IMR-90 (cell line): Measurements from ENCODE around the gene TBC1D24. TPM values are rescaled to one million over a fixed set of nuclear protein-coding genes. Genes with fewer than 3 reads are reported as not detected.

Source experiments
- ATAC-seq: fragments of 200-7000 bp; cut with Tn5 transposase; 2 replicates; pipeline ENCODE4 v1.9.1; 2020; ENCODE audit warnings: low read depth, mild to moderate bottlenecking, moderate library complexity
- BruUV-seq: library from RNA; stranded (reverse); fragments of 400-500 nt; replicated peaks from 2 replicates; lab custom pipeline; 2021; lab: Mats Ljungman, UMichigan
- CTCF ChIA-PET: fragments of 300-600 bp; formaldehyde crosslinking; extraction: SDS; loops from one replicate; lab custom pipeline; 2021; ENCODE audit warnings: antibody characterized with exemption; lab: Yijun Ruan, JAX
- POLR2A ChIA-PET: fragments of 300-600 bp; sonication (Branson Sonifier 250); formaldehyde crosslinking; loops from one replicate; lab custom pipeline; 2022; ENCODE audit warnings: antibody characterized with exemption; ENCODE audit not compliant: unreplicated experiment; lab: Charles Lee
- DNase-seq: peaks from one replicate; pipeline ENCODE4 v3.0.0; 2013
- H2AFZ ChIP-seq: replicated peaks from 2 replicates; pipeline ENCODE3; 2013; ENCODE audit warnings: low read length, mild to moderate bottlenecking; ENCODE audit not compliant: poor library complexity
- H2AK5ac ChIP-seq: 2 replicates; pipeline ENCODE4 v1.6.1; 2013; ENCODE audit warnings: low read depth, low read length, inconsistent platforms
- H2AK9ac ChIP-seq: replicated peaks from 2 replicates; pipeline ENCODE3; 2013; ENCODE audit warnings: mild to moderate bottlenecking, low read depth, low read length, moderate library complexity; ENCODE audit not compliant: poor library complexity
- H2BK120ac ChIP-seq: 2 replicates; pipeline ENCODE4 v1.6.1; 2013; ENCODE audit warnings: low read depth, low read length, inconsistent platforms
- H2BK15ac ChIP-seq: 3 replicates; pipeline ENCODE4 v1.6.1; 2013; ENCODE audit warnings: low read depth, low read length, inconsistent platforms
- H2BK20ac ChIP-seq: 2 replicates; pipeline ENCODE4 v1.6.1; 2013; ENCODE audit warnings: low read depth, mild to moderate bottlenecking, inconsistent platforms, low read length, moderate library complexity
- H2BK5ac ChIP-seq: 2 replicates; pipeline ENCODE4 v1.6.1; 2013; ENCODE audit warnings: mild to moderate bottlenecking, low read depth, low read length, inconsistent platforms; ENCODE audit not compliant: poor library complexity, severe bottlenecking
- H3K14ac ChIP-seq: replicated peaks from 2 replicates; pipeline ENCODE4 v1.6.1; 2013; ENCODE audit warnings: low read depth, low read length, inconsistent platforms
- H3K18ac ChIP-seq: 2 replicates; pipeline ENCODE4 v1.6.1; 2013; ENCODE audit warnings: low read depth, low read length, control low read depth
- H3K23ac ChIP-seq: 2 replicates; pipeline ENCODE4 v1.6.1; 2013; ENCODE audit warnings: low read depth, low read length, inconsistent platforms
- H3K27ac ChIP-seq: 2 replicates; pipeline ENCODE4 v1.5.1; 2013; ENCODE audit warnings: mild to moderate bottlenecking, control low read depth, low read length; ENCODE audit not compliant: insufficient read depth
- H3K27me3 ChIP-seq: 2 replicates; pipeline ENCODE4 v1.6.1; 2013; ENCODE audit warnings: low read length; ENCODE audit not compliant: control insufficient read depth, insufficient read depth
- H3K36me3 ChIP-seq: 2 replicates; pipeline ENCODE4 v1.6.1; 2013; ENCODE audit warnings: low read length, mixed read lengths; ENCODE audit not compliant: control insufficient read depth, insufficient read depth
- H3K4ac ChIP-seq: 2 replicates; pipeline ENCODE4 v1.6.1; 2013; ENCODE audit warnings: low read depth, low read length, inconsistent platforms
- H3K4me1 ChIP-seq: 2 replicates; pipeline ENCODE4 v1.6.1; 2013; ENCODE audit warnings: low read length, mixed read lengths; ENCODE audit not compliant: control insufficient read depth, insufficient read depth
- H3K4me2 ChIP-seq: 2 replicates; pipeline ENCODE4 v1.6.1; 2013; ENCODE audit warnings: low read depth, mild to moderate bottlenecking, control low read depth, low read length, moderate library complexity
- H3K4me3 ChIP-seq: 2 replicates; pipeline ENCODE4 v1.5.1; 2013; ENCODE audit warnings: low read depth, mild to moderate bottlenecking, control low read depth, low read length, moderate library complexity; ENCODE audit not compliant: insufficient read depth
- H3K56ac ChIP-seq: 2 replicates; pipeline ENCODE4 v1.6.1; 2013; ENCODE audit warnings: low read length, inconsistent platforms; ENCODE audit not compliant: insufficient read depth; ENCODE audit errors: extremely low read depth
- H3K79me1 ChIP-seq, 2 experiments: 2 replicates each; pipeline ENCODE4 v1.6.1; 2013; ENCODE audit warnings: low read length in 2 of 2, inconsistent platforms in 1 of 2, low read depth in 1 of 2
- H3K9ac ChIP-seq: 2 replicates; pipeline ENCODE4 v1.6.1; 2013; ENCODE audit warnings: low read depth, low read length, control low read depth
- H3K9me1 ChIP-seq: 2 replicates; pipeline ENCODE4 v1.6.1; 2013; ENCODE audit warnings: low read length, inconsistent platforms; ENCODE audit not compliant: insufficient read depth
- H3K9me3 ChIP-seq: 2 replicates; pipeline ENCODE4 v1.6.1; 2013; ENCODE audit warnings: low read length; ENCODE audit not compliant: control insufficient read depth, insufficient read depth
- H4K20me1 ChIP-seq: 2 replicates; pipeline ENCODE4 v1.6.1; 2013; ENCODE audit warnings: low read length, inconsistent platforms; ENCODE audit not compliant: insufficient read depth
- H4K5ac ChIP-seq: 2 replicates; pipeline ENCODE4 v1.6.1; 2013; ENCODE audit warnings: mild to moderate bottlenecking, low read depth, low read length, control low read depth
- H4K8ac ChIP-seq, 2 experiments: 2 replicates each; pipeline ENCODE4 v1.6.1; 2013; ENCODE audit warnings: low read depth in 2 of 2, low read length in 2 of 2, control low read depth in 1 of 2, inconsistent platforms in 1 of 2
- H4K91ac ChIP-seq: 2 replicates; pipeline ENCODE4 v1.6.1; 2013; ENCODE audit warnings: low read depth, low read length, inconsistent platforms; ENCODE audit not compliant: insufficient read depth
- CTCF ChIP-seq: conservative IDR thresholded peaks from 2 replicates; pipeline ENCODE4 v1.5.1; 2012; ENCODE audit warnings: mild to moderate bottlenecking, low read depth, low read length, improper control_type of control experiment
- ELK1 ChIP-seq: fragments of 150-350 bp; IDR thresholded peaks from 2 replicates; pipeline ENCODE4 v1.6.1; 2016; ENCODE audit warnings: low read depth, mild to moderate bottlenecking, low read length, moderate library complexity, borderline replicate concordance
- FOS ChIP-seq: fragments of 150-350 bp; IDR thresholded peaks from 2 replicates; pipeline ENCODE4 v1.6.1; 2016; ENCODE audit warnings: low read depth, low read length
- MAFK ChIP-seq: IDR thresholded peaks from 2 replicates; pipeline ENCODE4 v1.6.1; 2012; ENCODE audit warnings: low read depth, low read length, improper control_type of control experiment
- POLR2A ChIP-seq: IDR thresholded peaks from 2 replicates; pipeline ENCODE4 v1.6.1; 2012; ENCODE audit warnings: mild to moderate bottlenecking, low read depth, low read length
- WGBS, 2 experiments: methylation state at CpG; one replicate each; pipeline versions ENCODE4 v1.1.5 to v1.1.7; 2013; ENCODE audit warnings: missing lambda C conversion rate in 2 of 2; ENCODE audit not compliant: insufficient read length in 1 of 2; ENCODE audit errors: extremely low coverage in 2 of 2; 5-methylcytosine and 5-hydroxymethylcytosine counted together
- dilution Hi-C: fragments of 300-500 bp; cut with HindIII; formaldehyde crosslinking; loops from one replicate; pipeline ENCODE4 v1.14.3; 2018; ENCODE audit warnings: low sequenced_read_pairs; ENCODE audit not compliant: unreplicated experiment
- in situ Hi-C: fragments of 300-500 bp; cut with MboI; formaldehyde crosslinking; loops from 3 replicates; pipeline ENCODE4 v1.14.3; 2019; ENCODE audit warnings: low sequenced_read_pairs, inconsistent platforms, mixed read lengths
- intact Hi-C: fragments of 100-400 bp; cut with micrococcal nuclease; formaldehyde crosslinking; loops from 2 replicates; pipeline ENCODE4 v1.10.0; 2022
- polyA plus RNA-seq, 3 experiments: library from polyadenylated mRNA; depleted of rRNA; stranded (reverse); fragments of >200 nt; gene quantifications; 2 replicates each; pipeline ENCODE4 v1.2.3, GENCODE V29; 2012; ENCODE audit warnings: low replicate concordance in 1 of 3
- total RNA-seq: library from RNA; depleted of rRNA; stranded (reverse); fragments of >200 nt; gene quantifications from 2 replicates; pipeline ENCODE4 v1.2.3, GENCODE V29; 2012

TBC1D24 gene
- total and polyA plus RNA-seq, 2 of the 4 experiments (the other 2 are of a cell fraction): 7.5 to 13.4 TPM

GRCh38 chr16:2485811-2486507 lies 11.0 kb downstream of the TBC1D24 start:
- CTCF ChIA-PET: interaction anchor here (0.5 kb wide), 1 partner anchor 45 kb away, joined by 3 read pairs; no protein-coding TSS in a partner anchor
- H4K8ac ChIP-seq: no peak overlapping the region
- H4K91ac ChIP-seq: no peak overlapping the region
- POLR2A ChIA-PET: no interaction called here
- H2BK5ac ChIP-seq: no peak overlapping the region
- no peak overlapping the region for H3K23ac ChIP-seq
- BruUV-seq: no TSS peak
- intact Hi-C loops: no loop called here
- no peak overlapping the region for H3K4me3 ChIP-seq
- H3K9me1 ChIP-seq: peaks cover 11% of the 10 kb centered on the region; the same call in 1 of the 2 replicates
- H3K18ac ChIP-seq: no peak overlapping the region
- H3K56ac ChIP-seq: no peak overlapping the region
- no peak overlapping the region for H2AK5ac ChIP-seq
- H2BK15ac ChIP-seq: no peak overlapping the region
- H3K4me2 ChIP-seq: no peak overlapping the region
- no peak overlapping the region for H3K14ac ChIP-seq
- peaks cover 21% of the 10 kb centered on the region for H4K20me1 ChIP-seq
- H3K4me1 ChIP-seq: peaks cover 28% of the 10 kb centered on the region
- H2AFZ ChIP-seq: no peak overlapping the region
- H3K9me3 ChIP-seq: no peaks in the 10 kb centered on the region
- ATAC-seq: no peak
- no peak overlapping the region for H2BK20ac ChIP-seq
- no peak overlapping the region for H2BK120ac ChIP-seq
- no peak for DNase-seq
- H3K9ac ChIP-seq: no peak overlapping the region
- dilution Hi-C loops: no loop called here
- peak overlapping the region; percentile 45 for H2AK9ac ChIP-seq
- H3K27ac ChIP-seq: no peak overlapping the region
- TF ChIP-seq ELK1 (no peak), POLR2A (no peak), CTCF (no peak), MAFK (no peak), FOS (no peak)
- H4K5ac ChIP-seq: no peak overlapping the region
- in situ Hi-C loops: no loop called here
- no peaks in the 10 kb centered on the region for H3K27me3 ChIP-seq
- H3K4ac ChIP-seq: no peak overlapping the region
- H3K36me3 ChIP-seq: peaks cover 2% of the 10 kb centered on the region; the same call in 1 of the 2 replicates
- H3K79me1 ChIP-seq: peaks cover 37 to 75% of the 10 kb centered on the region in 2 experiments
- 92% methylated on average over 5 of the region's 33 CpGs; no CpG with 5 or more reads in 1 of the 2 experiments for WGBS, 2 experiments
